HEK293 (cell line): ENCODE measurements around the gene PANK2.

Experiments
- CTCF ChIA-PET: fragments of 350-600 bp; formaldehyde crosslinking; extraction: SDS; loops from one replicate; lab custom pipeline; 2021; ENCODE audit warnings: antibody characterized with exemption; lab: Yijun Ruan, JAX
- POLR2A ChIA-PET: fragments of 300-600 bp; formaldehyde crosslinking; extraction: SDS; loops from one replicate; lab custom pipeline; 2020; ENCODE audit warnings: antibody characterized with exemption, inconsistent platforms; lab: Yijun Ruan, JAX
- H3K27ac ChIP-seq: fragments of 200-500 bp; sonication (Bioruptor generic); 2 replicates; pipeline ENCODE4 v1.5.1; 2014; ENCODE audit warnings: low read depth, low read length, control low read depth, inconsistent platforms; ENCODE audit errors: extremely low read depth
- H3K36me3 ChIP-seq, 2 experiments: fragments of 200-500 bp in 1 of 2; sonication (Bioruptor generic) in 1 of 2; 1 replicate in 1 of 2; 2 replicates in 1 of 2; pipeline ENCODE4 v1.5.1; 2014 to 2017; ENCODE audit warnings: inconsistent platforms in 2 of 2, low read length in 2 of 2; ENCODE audit not compliant: control insufficient read depth in 2 of 2, insufficient read depth in 1 of 2
- H3K4me1 ChIP-seq: fragments of 200-500 bp; sonication (Bioruptor generic); 2 replicates; pipeline ENCODE4 v1.5.1; 2014; ENCODE audit warnings: mild to moderate bottlenecking, low read length, inconsistent platforms; ENCODE audit not compliant: control insufficient read depth, insufficient read depth
- H3K4me3 ChIP-seq: 2 replicates; pipeline ENCODE4 v1.5.1; 2011; ENCODE audit warnings: low read depth, mild to moderate bottlenecking, control low read depth, low read length, moderate library complexity
- H3K9me3 ChIP-seq: fragments of 200-500 bp; sonication (Bioruptor generic); 2 replicates; pipeline ENCODE4 v1.5.1; 2014; ENCODE audit warnings: low read depth, low read length, inconsistent platforms; ENCODE audit not compliant: control insufficient read depth, insufficient read depth
- GLI4 ChIP-seq: fragments of 450-650 bp; formaldehyde crosslinking; IDR thresholded peaks from 2 replicates; pipeline ENCODE4 v1.5.1; 2016; ENCODE audit warnings: missing biosample characterization, missing genetic modification characterization
- HIC1 ChIP-seq: fragments of 450-650 bp; formaldehyde crosslinking; IDR thresholded peaks from 2 replicates; pipeline ENCODE4 v1.5.1; 2016; ENCODE audit warnings: missing biosample characterization, missing genetic modification characterization
- SETDB1 ChIP-seq: IDR thresholded peaks from one replicate; pipeline ENCODE4 v1.6.1; 2017; ENCODE audit warnings: mild to moderate bottlenecking, low read length, moderate library complexity, mixed read lengths; ENCODE audit not compliant: insufficient read length
- ZBTB17 ChIP-seq: fragments of 450-650 bp; formaldehyde crosslinking; IDR thresholded peaks from 2 replicates; pipeline ENCODE4 v1.5.1; 2016; ENCODE audit warnings: missing biosample characterization, missing genetic modification characterization
- ZFP3 ChIP-seq: fragments of 450-650 bp; formaldehyde crosslinking; IDR thresholded peaks from 2 replicates; pipeline ENCODE4 v1.5.1; 2016; ENCODE audit warnings: low read depth, missing biosample characterization, missing genetic modification characterization
- ZIC2 ChIP-seq: fragments of 450-650 bp; formaldehyde crosslinking; IDR thresholded peaks from 2 replicates; pipeline ENCODE4 v1.5.1; 2016; ENCODE audit warnings: missing biosample characterization, missing genetic modification characterization
- ZNF10 ChIP-seq: fragments of 450-650 bp; formaldehyde crosslinking; IDR thresholded peaks from 2 replicates; pipeline ENCODE4 v1.5.1; 2017; ENCODE audit warnings: missing biosample characterization, missing genetic modification characterization
- ZNF175 ChIP-seq: fragments of 450-650 bp; formaldehyde crosslinking; IDR thresholded peaks from 2 replicates; pipeline ENCODE4 v1.5.1; 2016; ENCODE audit warnings: missing biosample characterization, missing genetic modification characterization
- ZNF214 ChIP-seq: fragments of 450-650 bp; formaldehyde crosslinking; IDR thresholded peaks from 2 replicates; pipeline ENCODE4 v1.5.1; 2017; ENCODE audit warnings: missing biosample characterization, mild to moderate bottlenecking, missing genetic modification characterization, borderline replicate concordance
- ZNF23 ChIP-seq: fragments of 450-650 bp; formaldehyde crosslinking; IDR thresholded peaks from 2 replicates; pipeline ENCODE4 v1.5.1; 2016; ENCODE audit warnings: missing biosample characterization, missing genetic modification characterization, borderline replicate concordance
- ZNF248 ChIP-seq: fragments of 450-650 bp; formaldehyde crosslinking; IDR thresholded peaks from 2 replicates; pipeline ENCODE4 v1.5.1; 2017; ENCODE audit warnings: missing biosample characterization, missing genetic modification characterization
- ZNF335 ChIP-seq: fragments of 450-650 bp; formaldehyde crosslinking; conservative IDR thresholded peaks from 2 replicates; pipeline ENCODE4 v1.5.1; 2016; ENCODE audit warnings: missing biosample characterization, missing genetic modification characterization
- ZNF394 ChIP-seq: fragments of 450-650 bp; formaldehyde crosslinking; IDR thresholded peaks from 2 replicates; pipeline ENCODE4 v1.5.1; 2016; ENCODE audit warnings: missing biosample characterization, missing genetic modification characterization, mild to moderate bottlenecking, moderate library complexity, borderline replicate concordance
- ZNF433 ChIP-seq: fragments of 450-650 bp; formaldehyde crosslinking; IDR thresholded peaks from 2 replicates; pipeline ENCODE4 v1.5.1; 2016; ENCODE audit warnings: missing biosample characterization, missing genetic modification characterization, low read depth
- ZNF558 ChIP-seq: fragments of 450-650 bp; formaldehyde crosslinking; IDR thresholded peaks from 2 replicates; pipeline ENCODE4 v1.5.1; 2016; ENCODE audit warnings: missing biosample characterization, missing genetic modification characterization
- ZNF560 ChIP-seq: fragments of 450-650 bp; formaldehyde crosslinking; IDR thresholded peaks from 2 replicates; pipeline ENCODE4 v1.5.1; 2017; ENCODE audit warnings: missing biosample characterization, missing genetic modification characterization, borderline replicate concordance
- ZNF596 ChIP-seq: fragments of 450-650 bp; IDR thresholded peaks from 2 replicates; pipeline ENCODE4 v1.5.0; 2018; ENCODE audit warnings: missing biosample characterization, mild to moderate bottlenecking, missing genetic modification characterization, moderate library complexity
- ZNF610 ChIP-seq: fragments of 450-650 bp; formaldehyde crosslinking; IDR thresholded peaks from 2 replicates; pipeline ENCODE4 v1.5.1; 2016; ENCODE audit warnings: missing biosample characterization, missing genetic modification characterization, borderline replicate concordance
- ZNF645 ChIP-seq: fragments of 450-650 bp; formaldehyde crosslinking; IDR thresholded peaks from 2 replicates; pipeline ENCODE4; 2016; ENCODE audit warnings: missing biosample characterization, missing genetic modification characterization
- ZSCAN30 ChIP-seq: fragments of 450-650 bp; IDR thresholded peaks from 2 replicates; pipeline ENCODE4 v1.5.1; 2018; ENCODE audit warnings: missing biosample characterization, mild to moderate bottlenecking, missing genetic modification characterization, moderate library complexity
- TF ChIP-seq, protein P1 (sequence below): fragments of 450-650 bp; formaldehyde crosslinking; IDR thresholded peaks from 2 replicates; pipeline ENCODE4 v1.5.1; 2016; ENCODE audit warnings: missing biosample characterization, missing genetic modification characterization
- TF ChIP-seq, protein P2 (sequence below): fragments of 450-650 bp; formaldehyde crosslinking; IDR thresholded peaks from 2 replicates; pipeline ENCODE4 v1.5.1; 2016; ENCODE audit warnings: missing biosample characterization, missing genetic modification characterization

Gene PANK2

GRCh38 chr20:3864518-3864917 lies 24.7 kb upstream of the PANK2 start:
- CTCF ChIA-PET = interaction anchor here (5.7 kb wide), 1 partner anchor 9 kb away, joined by 26 read pairs; no protein-coding TSS in a partner anchor
- TF ChIP-seq HIC1 (tag by site-specific recombination) (peak; percentile 88), ZNF335 (tag by site-specific recombination) (no peak)
- TF ChIP-seq, all 188 proteins: peak for 1

GRCh38 chr20:3865152-3865886 lies 23.9 kb upstream of the PANK2 start:
- Histone ChIP-seq H3K4me1 (no peaks in the 10 kb centered on the region), H3K36me3 (peaks cover 38 to 81% of the 10 kb centered on the region in 2 experiments), H3K9me3 (no peaks in the 10 kb centered on the region), H3K4me3 (no peak overlapping the region), H3K27ac (no peak overlapping the region)
- CTCF ChIA-PET = interaction anchor here (0.6 to 5.7 kb wide), 3 partner anchors 10 to 187 kb away, joined by 3 to 26 read pairs (median 3); no protein-coding TSS in a partner anchor
- POLR2A ChIA-PET = no interaction called here
- TF ChIP-seq ZBTB17 (tag by site-specific recombination) (no peak), ZNF23 (tag by site-specific recombination) (no peak), ZNF610 (tag by site-specific recombination) (no peak), ZNF10 (no peak), ZNF175 (tag by site-specific recombination) (no peak), ZNF596 (tag by site-specific recombination) (no peak), GLI4 (tag by site-specific recombination) (no peak), ZSCAN30 (tag by site-specific recombination) (no peak), SETDB1 (no peak)
- TF ChIP-seq, protein P1, sequence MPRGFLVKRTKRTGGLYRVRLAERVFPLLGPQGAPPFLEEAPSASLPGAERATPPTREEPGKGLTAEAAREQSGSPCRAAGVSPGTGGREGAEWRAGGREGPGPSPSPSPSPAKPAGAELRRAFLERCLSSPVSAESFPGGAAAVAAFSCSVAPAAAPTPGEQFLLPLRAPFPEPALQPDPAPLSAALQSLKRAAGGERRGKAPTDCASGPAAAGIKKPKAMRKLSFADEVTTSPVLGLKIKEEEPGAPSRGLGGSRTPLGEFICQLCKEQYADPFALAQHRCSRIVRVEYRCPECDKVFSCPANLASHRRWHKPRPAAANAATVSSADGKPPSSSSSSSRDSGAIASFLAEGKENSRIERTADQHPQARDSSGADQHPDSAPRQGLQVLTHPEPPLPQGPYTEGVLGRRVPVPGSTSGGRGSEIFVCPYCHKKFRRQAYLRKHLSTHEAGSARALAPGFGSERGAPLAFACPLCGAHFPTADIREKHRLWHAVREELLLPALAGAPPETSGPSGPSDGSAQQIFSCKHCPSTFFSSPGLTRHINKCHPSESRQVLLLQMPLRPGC (tag by site-specific recombination) = no peak

More at GRCh38 chr20:3864518-3864917, 24.7 kb upstream of the PANK2 start:
- Histone ChIP-seq H3K4me1 (no peaks in the 10 kb centered on the region), H3K36me3 (peaks cover 39 to 83% of the 10 kb centered on the region in 2 experiments), H3K9me3 (no peaks in the 10 kb centered on the region), H3K27ac (no peak overlapping the region), H3K4me3 (no peak overlapping the region)
- POLR2A ChIA-PET = no interaction called here

DNA sequence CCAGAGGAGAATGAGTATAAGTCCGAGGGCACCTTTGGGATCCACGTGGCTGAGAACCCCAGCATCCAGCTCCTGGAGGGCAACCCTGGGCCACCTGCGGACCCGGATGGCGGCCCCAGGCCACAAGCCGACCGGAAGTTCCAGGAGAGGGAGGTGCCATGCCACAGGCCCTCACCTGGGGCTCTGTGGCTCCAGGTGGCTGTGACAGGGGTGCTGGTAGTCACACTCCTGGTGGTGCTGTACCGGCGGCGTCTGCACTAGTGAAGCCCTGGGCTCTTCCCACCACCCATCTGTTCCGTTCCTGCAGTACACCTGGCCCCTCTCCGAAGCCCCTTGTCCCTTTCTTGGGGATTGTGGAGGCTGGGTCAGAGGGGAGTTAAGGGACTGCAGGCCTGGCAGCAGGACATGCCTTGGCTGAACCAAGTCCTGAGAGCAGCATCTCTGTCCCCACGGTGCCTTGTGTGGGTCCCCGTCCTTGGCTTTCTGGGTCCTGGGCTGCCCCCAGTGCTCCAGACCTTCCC lies 23.2 kb upstream of the PANK2 start:
- Histone ChIP-seq H3K36me3 (peaks cover 32 to 79% of the 10 kb centered on the region in 2 experiments), H3K27ac (no peak overlapping the region), H3K4me1 (no peaks in the 10 kb centered on the region), H3K4me3 (no peak overlapping the region), H3K9me3 (no peaks in the 10 kb centered on the region)
- ChIA-PET POLR2A (interaction anchor here (1.9 kb wide), 1 partner anchor 10 kb away, joined by 7 read pairs; no protein-coding TSS in a partner anchor), CTCF (interaction anchor here (5.7 kb wide), 1 partner anchor 10 kb away, joined by 26 read pairs; no protein-coding TSS in a partner anchor)
- TF ChIP-seq, protein P2, sequence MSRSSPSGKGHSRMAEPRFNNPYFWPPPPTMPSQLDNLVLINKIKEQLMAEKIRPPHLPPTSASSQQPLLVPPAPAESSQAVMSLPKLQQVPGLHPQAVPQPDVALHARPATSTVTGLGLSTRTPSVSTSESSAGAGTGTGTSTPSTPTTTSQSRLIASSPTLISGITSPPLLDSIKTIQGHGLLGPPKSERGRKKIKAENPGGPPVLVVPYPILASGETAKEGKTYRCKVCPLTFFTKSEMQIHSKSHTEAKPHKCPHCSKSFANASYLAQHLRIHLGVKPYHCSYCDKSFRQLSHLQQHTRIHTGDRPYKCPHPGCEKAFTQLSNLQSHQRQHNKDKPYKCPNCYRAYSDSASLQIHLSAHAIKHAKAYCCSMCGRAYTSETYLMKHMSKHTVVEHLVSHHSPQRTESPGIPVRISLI (tag by site-specific recombination) = no peak
- TF ChIP-seq ZNF560 (tag by site-specific recombination) (no peak), ZNF558 (no peak), ZIC2 (no peak), ZNF645 (no peak), ZNF433 (tag by site-specific recombination) (no peak), ZNF214 (no peak), ZNF248 (tag by site-specific recombination) (no peak), ZNF394 (tag by site-specific recombination) (no peak), ZFP3 (tag by site-specific recombination) (no peak)
